Measurements from ENCODE around the gene VPS4A. TPM values are rescaled to one million over a fixed set of nuclear protein-coding genes. Genes with fewer than 3 reads are reported as not detected.
A peak's percentile ranks its signal among the peaks of the same experiment; 100 is the strongest.

VPS4A gene
- total and polyA plus RNA-seq, 12 donors = 28.1 to 55.1 (median 34.6) TPM

GRCh38 chr16:69319826-69320739, 8.9 kb downstream of the VPS4A start:
- Histone ChIP-seq H3K27me3 (no peaks in the 10 kb centered on the region), H3K9me3 (replicated peaks in 1 of 3) (no peaks in the 10 kb centered on the region), H3K36me3 (replicated peaks in 1 of 2) (peaks cover 0 to 98% of the 10 kb centered on the region in 2 donors), H3K4me3 (no peak overlapping the region), H3K27ac (no peak overlapping the region), H3K4me1 (replicated peaks in 1 of 2) (peaks cover 7 to 23% of the 10 kb centered on the region in 2 donors)
- 87 to 92% (median 92%) methylated on average over 18 to 30 of the region's 30 CpGs for WGBS, 4 donors
- intact Hi-C loops (cut with DNase I) = no loop called here
- peak in 1 of 7 donors; percentile 51 for DNase-seq
- no peak for TF ChIP-seq POLR2A (IDR thresholded peaks at IDR 0.05)
- TF ChIP-seq, protein P1, sequence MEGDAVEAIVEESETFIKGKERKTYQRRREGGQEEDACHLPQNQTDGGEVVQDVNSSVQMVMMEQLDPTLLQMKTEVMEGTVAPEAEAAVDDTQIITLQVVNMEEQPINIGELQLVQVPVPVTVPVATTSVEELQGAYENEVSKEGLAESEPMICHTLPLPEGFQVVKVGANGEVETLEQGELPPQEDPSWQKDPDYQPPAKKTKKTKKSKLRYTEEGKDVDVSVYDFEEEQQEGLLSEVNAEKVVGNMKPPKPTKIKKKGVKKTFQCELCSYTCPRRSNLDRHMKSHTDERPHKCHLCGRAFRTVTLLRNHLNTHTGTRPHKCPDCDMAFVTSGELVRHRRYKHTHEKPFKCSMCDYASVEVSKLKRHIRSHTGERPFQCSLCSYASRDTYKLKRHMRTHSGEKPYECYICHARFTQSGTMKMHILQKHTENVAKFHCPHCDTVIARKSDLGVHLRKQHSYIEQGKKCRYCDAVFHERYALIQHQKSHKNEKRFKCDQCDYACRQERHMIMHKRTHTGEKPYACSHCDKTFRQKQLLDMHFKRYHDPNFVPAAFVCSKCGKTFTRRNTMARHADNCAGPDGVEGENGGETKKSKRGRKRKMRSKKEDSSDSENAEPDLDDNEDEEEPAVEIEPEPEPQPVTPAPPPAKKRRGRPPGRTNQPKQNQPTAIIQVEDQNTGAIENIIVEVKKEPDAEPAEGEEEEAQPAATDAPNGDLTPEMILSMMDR (IDR thresholded peaks at IDR 0.05) = no peak

DNA sequence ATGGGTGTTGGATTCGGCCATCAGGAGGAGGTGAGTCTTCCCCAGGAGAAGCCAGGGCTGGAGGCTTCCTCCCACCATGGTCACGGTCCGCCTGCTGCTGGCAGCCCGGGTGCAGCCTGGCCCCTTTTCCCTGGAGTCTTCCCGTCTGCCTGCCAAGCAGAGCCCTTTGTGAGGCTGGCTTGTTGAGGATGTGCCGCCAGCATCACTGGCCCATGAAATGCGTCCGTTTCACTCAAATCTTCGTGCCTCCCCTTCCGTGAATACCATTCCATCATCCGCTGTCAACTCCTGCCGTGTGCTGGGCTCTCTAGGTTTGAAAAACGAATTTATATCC, 9.6 kb downstream of the VPS4A start:
- Histone ChIP-seq H3K4me3 (no peak overlapping the region), H3K27me3 (no peaks in the 10 kb centered on the region), H3K27ac (no peak overlapping the region), H3K36me3 (replicated peaks in 1 of 2) (peaks cover 0 to 98% of the 10 kb centered on the region in 2 donors), H3K9me3 (replicated peaks in 1 of 3) (no peaks in the 10 kb centered on the region), H3K4me1 (replicated peaks in 1 of 2) (peaks cover under 1 to 16% of the 10 kb centered on the region in 2 donors)
- 85 to 91% (median 90%) methylated on average over 9 to 13 of the region's 13 CpGs for WGBS, 4 donors
- no peak for DNase-seq
- TF ChIP-seq, protein P1 (IDR thresholded peaks at IDR 0.05) = no peak
- no peak for TF ChIP-seq POLR2A (IDR thresholded peaks at IDR 0.05)
- intact Hi-C loops (cut with DNase I) = no loop called here

DNA sequence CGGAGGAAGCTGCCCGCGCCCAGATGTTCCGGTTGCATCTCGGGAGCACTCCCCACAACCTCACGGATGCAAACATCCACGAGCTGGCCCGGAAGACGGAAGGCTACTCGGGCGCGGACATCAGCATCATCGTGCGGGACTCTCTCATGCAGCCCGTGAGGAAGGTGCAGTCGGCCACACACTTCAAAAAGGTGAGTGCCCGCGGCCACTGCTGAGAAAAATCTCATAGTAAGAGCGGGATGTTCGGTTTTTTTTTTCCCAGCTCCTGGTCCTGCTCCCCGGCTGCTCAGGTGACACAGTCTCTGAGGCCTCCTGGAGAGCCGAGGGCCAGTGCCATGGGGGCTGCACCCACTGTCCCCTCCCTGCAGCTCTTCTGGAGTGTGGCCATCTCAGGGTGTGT, 9.9 kb downstream of the VPS4A start:
- Histone ChIP-seq H3K27me3 (no peaks in the 10 kb centered on the region), H3K36me3 (replicated peaks in 1 of 2) (peaks cover 0 to 98% of the 10 kb centered on the region in 2 donors), H3K4me3 (no peak overlapping the region), H3K4me1 (replicated peaks in 1 of 2) (peaks cover 0 to 16% of the 10 kb centered on the region in 2 donors), H3K27ac (no peak overlapping the region), H3K9me3 (replicated peaks in 1 of 3) (no peaks in the 10 kb centered on the region)
- TF ChIP-seq POLR2A (IDR thresholded peaks at IDR 0.05) = no peak
- TF ChIP-seq, protein P1 (IDR thresholded peaks at IDR 0.05) = no peak
- intact Hi-C loops (cut with DNase I) = no loop called here
- WGBS, 4 donors = 93 to 95% (median 94%) methylated on average over 12 to 22 of the region's 22 CpGs
- DNase-seq = no peak

- Histone ChIP-seq H3K27me3 (no peaks in the 10 kb centered on the region), H3K4me1 (replicated peaks in 1 of 2) (peaks cover 0 to 25% of the 10 kb centered on the region in 2 donors), H3K9me3 (replicated peaks in 1 of 3) (no peaks in the 10 kb centered on the region), H3K4me3 (no peak overlapping the region), H3K27ac (no peak overlapping the region), H3K36me3 (replicated peaks in 1 of 2) (peaks cover 0 to 94% of the 10 kb centered on the region in 2 donors)
- TF ChIP-seq, protein P1 (IDR thresholded peaks at IDR 0.05) = no peak
- no peak for TF ChIP-seq POLR2A (IDR thresholded peaks at IDR 0.05)
- WGBS, 4 donors = 84 to 96% (median 86%) methylated on average over 6 to 7 of the region's 7 CpGs
- intact Hi-C loops (cut with DNase I) = no loop called here
- DNase-seq = no peak
Observed at GRCh38 chr16:69322343-69322742, 11.2 kb downstream of the VPS4A start.
